Body of pancreas (tissue), 4 donors: ENCODE data around the gene UGT1A1.

Source experiments
- POLR2A ChIP-seq, 3 donors: fragments of 450-650 bp; IDR thresholded peaks; one replicate each; pipeline ENCODE4 v1.6.1; 2016; ENCODE audit warnings: antibody characterized with exemption in 3 of 3, mild to moderate bottlenecking in 2 of 3
- TF ChIP-seq, protein P1 (sequence below), 7 experiments: fragments of 450-650 bp in 4 of 7; fragments of 200-600 bp in 3 of 7; sonication (generic) in 3 of 7; IDR thresholded peaks; one replicate each; pipeline ENCODE4 v1.5.1; 2016 to 2019; ENCODE audit warnings: antibody characterized with exemption in 7 of 7

GRCh38 chr2:233820774-233821105 is 60.7 kb downstream of the UGT1A1 start:
- TF ChIP-seq POLR2A (IDR thresholded peaks at IDR 0.05) = no peak
- TF ChIP-seq, protein P1, sequence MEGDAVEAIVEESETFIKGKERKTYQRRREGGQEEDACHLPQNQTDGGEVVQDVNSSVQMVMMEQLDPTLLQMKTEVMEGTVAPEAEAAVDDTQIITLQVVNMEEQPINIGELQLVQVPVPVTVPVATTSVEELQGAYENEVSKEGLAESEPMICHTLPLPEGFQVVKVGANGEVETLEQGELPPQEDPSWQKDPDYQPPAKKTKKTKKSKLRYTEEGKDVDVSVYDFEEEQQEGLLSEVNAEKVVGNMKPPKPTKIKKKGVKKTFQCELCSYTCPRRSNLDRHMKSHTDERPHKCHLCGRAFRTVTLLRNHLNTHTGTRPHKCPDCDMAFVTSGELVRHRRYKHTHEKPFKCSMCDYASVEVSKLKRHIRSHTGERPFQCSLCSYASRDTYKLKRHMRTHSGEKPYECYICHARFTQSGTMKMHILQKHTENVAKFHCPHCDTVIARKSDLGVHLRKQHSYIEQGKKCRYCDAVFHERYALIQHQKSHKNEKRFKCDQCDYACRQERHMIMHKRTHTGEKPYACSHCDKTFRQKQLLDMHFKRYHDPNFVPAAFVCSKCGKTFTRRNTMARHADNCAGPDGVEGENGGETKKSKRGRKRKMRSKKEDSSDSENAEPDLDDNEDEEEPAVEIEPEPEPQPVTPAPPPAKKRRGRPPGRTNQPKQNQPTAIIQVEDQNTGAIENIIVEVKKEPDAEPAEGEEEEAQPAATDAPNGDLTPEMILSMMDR (IDR thresholded peaks at IDR 0.05) = no peak
